OCI-LY3 (cell line): Measurements from ENCODE around the gene WTAP.

Experiments used
- CTCF ChIP-seq: fragments of 200-600, 300-600 bp; sonication (generic); IDR thresholded peaks from 2 replicates; pipeline ENCODE4 v1.5.1; 2014; ENCODE audit warnings: antibody characterized with exemption, low read length, low read depth
- EZH2phosphoT487 ChIP-seq: fragments of 200-600 bp; shearing (Covaris generic); IDR thresholded peaks from 2 replicates; pipeline ENCODE4 v1.6.1; 2018; ENCODE audit warnings: antibody characterized with exemption, mixed run types, low read depth

GRCh38 chr6:159695984-159696383 is 31.3 kb upstream of the WTAP start:
- TF ChIP-seq CTCF (no peak), EZH2phosphoT487 (no peak)
